NT2/D1 (cell line): ENCODE data around the gene ULK4.
"Not testable (repeated sequence)": the region's sequence is repeated elsewhere in the genome, so short reads cannot be mapped to it uniquely, and the experiment has no call there.

Source experiments
- DNase-seq: peaks from one replicate; pipeline ENCODE4 v3.0.0-alpha.2; 2011; ENCODE audit warnings: low read depth, low spot score
- H3K27me3 ChIP-seq: 2 replicates; pipeline ENCODE4 v1.6.0; 2011; ENCODE audit warnings: mild to moderate bottlenecking; ENCODE audit not compliant: insufficient read length, insufficient read depth
- H3K36me3 ChIP-seq: 2 replicates; pipeline ENCODE4 v1.6.1; 2011; ENCODE audit warnings: mild to moderate bottlenecking, low read length, mixed read lengths; ENCODE audit not compliant: insufficient read depth, insufficient read length
- H3K4me1 ChIP-seq: 2 replicates; pipeline ENCODE4 v1.5.1; 2011; ENCODE audit not compliant: insufficient read depth, insufficient read length
- H3K4me3 ChIP-seq: 2 replicates; pipeline ENCODE4 v1.5.1; 2011; ENCODE audit warnings: low read depth; ENCODE audit not compliant: insufficient read length
- H3K9ac ChIP-seq: 2 replicates; pipeline ENCODE4 v1.6.0; 2011; ENCODE audit warnings: low read depth; ENCODE audit not compliant: insufficient read length
- H3K9me3 ChIP-seq: 2 replicates; pipeline ENCODE4 v1.5.1; 2011; ENCODE audit warnings: mild to moderate bottlenecking, low read length; ENCODE audit not compliant: insufficient read depth
- SUZ12 ChIP-seq: IDR thresholded peaks from 2 replicates; pipeline ENCODE4 v1.6.1; 2011; ENCODE audit not compliant: insufficient read length, insufficient read depth; ENCODE audit errors: extremely low read depth
- YY1 ChIP-seq: IDR thresholded peaks from 2 replicates; pipeline ENCODE4 v1.6.1; 2011; ENCODE audit not compliant: insufficient read length, insufficient read depth
- ZNF274 ChIP-seq: IDR thresholded peaks from 2 replicates; pipeline ENCODE4 v1.6.1; 2011; ENCODE audit warnings: mild to moderate bottlenecking, low read depth, low read length

Gene ULK4

GRCh38 chr3:41448396-41448795 is 513.5 kb downstream of the ULK4 start:
- Histone ChIP-seq H3K36me3 (no peaks in the 10 kb centered on the region), H3K27me3 (no peaks in the 10 kb centered on the region)
- no peak for TF ChIP-seq YY1
- no peak for TF ChIP-seq SUZ12
- TF ChIP-seq ZNF274 = no peak

GRCh38 chr3:41447701-41448100 is 514.2 kb downstream of the ULK4 start:
- H3K9me3 ChIP-seq = no peaks in the 10 kb centered on the region
- no peak overlapping the region for H3K4me3 ChIP-seq
- no peak for DNase-seq
- no peak overlapping the region for H3K9ac ChIP-seq
- no peak for TF ChIP-seq ZNF274
- TF ChIP-seq SUZ12 = no peak
- TF ChIP-seq YY1 = no peak
- H3K27me3 ChIP-seq = no peaks in the 10 kb centered on the region
- no peaks in the 10 kb centered on the region for H3K4me1 ChIP-seq
- no peaks in the 10 kb centered on the region for H3K36me3 ChIP-seq

More at GRCh38 chr3:41448396-41448795, 513.5 kb downstream of the ULK4 start:
- H3K9me3 ChIP-seq = no peaks in the 10 kb centered on the region
- no peak overlapping the region for H3K4me3 ChIP-seq
- no peak for DNase-seq
- H3K9ac ChIP-seq = no peak overlapping the region
- H3K4me1 ChIP-seq = no peaks in the 10 kb centered on the region

GRCh38 chr3:41446316-41446715 is 515.6 kb downstream of the ULK4 start:
- not testable (repeated sequence) for H3K27me3 ChIP-seq, H3K9ac ChIP-seq, DNase-seq, H3K36me3 ChIP-seq, H3K4me3 ChIP-seq, H3K9me3 ChIP-seq, H3K4me1 ChIP-seq

GRCh38 chr3:41441568-41441967 is 520.3 kb downstream of the ULK4 start:
- no peak for DNase-seq
- H3K9ac ChIP-seq = no peak overlapping the region
- H3K9me3 ChIP-seq = no peaks in the 10 kb centered on the region
- no peak for TF ChIP-seq ZNF274
- TF ChIP-seq SUZ12 = no peak
- TF ChIP-seq YY1 = no peak
- H3K4me3 ChIP-seq = no peak overlapping the region
- H3K27me3 ChIP-seq = no peaks in the 10 kb centered on the region
- H3K4me1 ChIP-seq = no peaks in the 10 kb centered on the region
- no peaks in the 10 kb centered on the region for H3K36me3 ChIP-seq

GRCh38 chr3:41441139-41441538 is 520.8 kb downstream of the ULK4 start:
- Histone ChIP-seq H3K27me3 (no peaks in the 10 kb centered on the region), H3K36me3 (no peaks in the 10 kb centered on the region), H3K4me3 (no peak overlapping the region), H3K9ac (no peak overlapping the region), H3K4me1 (no peaks in the 10 kb centered on the region), H3K9me3 (no peaks in the 10 kb centered on the region)
- no peak for DNase-seq
- TF ChIP-seq SUZ12 = no peak
- no peak for TF ChIP-seq YY1
- no peak for TF ChIP-seq ZNF274

- no peaks in the 10 kb centered on the region for H3K27me3 ChIP-seq
- H3K9me3 ChIP-seq = 0 out of 2 replicates have a peak, but pooled peaks cover 13% of the 10 kb centered on the region
- DNase-seq = no peak
- no peak overlapping the region for H3K9ac ChIP-seq
- TF ChIP-seq YY1 = no peak
- TF ChIP-seq SUZ12 = no peak
- no peak for TF ChIP-seq ZNF274
- H3K4me1 ChIP-seq = no peaks in the 10 kb centered on the region
- no peak overlapping the region for H3K4me3 ChIP-seq
- no peaks in the 10 kb centered on the region for H3K36me3 ChIP-seq
These were observed 524.9 kb downstream of the ULK4 start for GRCh38 chr3:41436983-41437382.

- no peaks in the 10 kb centered on the region for H3K27me3 ChIP-seq
- H3K4me1 ChIP-seq = no peaks in the 10 kb centered on the region
- H3K9me3 ChIP-seq = 0 out of 2 replicates have a peak, but pooled peaks cover 13% of the 10 kb centered on the region
- DNase-seq = no peak
- H3K9ac ChIP-seq = no peak overlapping the region
- no peaks in the 10 kb centered on the region for H3K36me3 ChIP-seq
- no peak for TF ChIP-seq SUZ12
- no peak overlapping the region for H3K4me3 ChIP-seq
These were observed 527.1 kb downstream of the ULK4 start for GRCh38 chr3:41434781-41435180.

- Histone ChIP-seq H3K27me3 (no peaks in the 10 kb centered on the region), H3K9ac (no peak overlapping the region), H3K9me3 (0 out of 2 replicates have a peak, but pooled peaks cover 13% of the 10 kb centered on the region), H3K4me1 (no peaks in the 10 kb centered on the region), H3K4me3 (no peak overlapping the region), H3K36me3 (no peaks in the 10 kb centered on the region)
- no peak for DNase-seq
- TF ChIP-seq ZNF274 = no peak
- no peak for TF ChIP-seq SUZ12
- TF ChIP-seq YY1 = no peak
These were observed 530.5 kb downstream of the ULK4 start for GRCh38 chr3:41431386-41431785.
